Common myeloid progenitor, CD34-positive (primary cell): ENCODE measurements around the gene HTR2C. TPM values are rescaled to one million over a fixed set of nuclear protein-coding genes. Genes with fewer than 3 reads are reported as not detected.

Experiments
- CTCF ChIA-PET: fragments of 350-600 bp; sonication (Branson Sonifier 250); formaldehyde crosslinking; loops from one replicate; lab custom pipeline; 2021; ENCODE audit warnings: antibody characterized with exemption; lab: Charles Lee
- POLR2A ChIA-PET: fragments of 350-600 bp; sonication (Branson Sonifier 250); formaldehyde crosslinking; loops from one replicate; lab custom pipeline; 2021; ENCODE audit warnings: antibody characterized with exemption; lab: Charles Lee
- DNase-seq, 3 donors: peaks; one replicate each; pipeline versions ENCODE4 v3.0.0 to v3.0.0-alpha.2; 2013
- H3K27ac ChIP-seq, 2 experiments: 1 replicate in 1 of 2; 2 replicates in 1 of 2; pipeline ENCODE4 v1.7.0; 2013; ENCODE audit warnings: inconsistent platforms in 2 of 2, low read length in 2 of 2, mild to moderate bottlenecking in 2 of 2, low read depth in 1 of 2, moderate library complexity in 1 of 2; ENCODE audit not compliant: severe bottlenecking in 2 of 2, insufficient read depth in 1 of 2, poor library complexity in 1 of 2
- H3K27me3 ChIP-seq, 5 experiments: replicated peaks in 2 of 5; 1 replicate in 3 of 5; 2 replicates in 2 of 5; pipeline versions ENCODE4 v1.6.1 to v1.7.0; 2013; ENCODE audit warnings: low read length in 4 of 5, mild to moderate bottlenecking in 2 of 5, moderate library complexity in 2 of 5, inconsistent platforms in 1 of 5; ENCODE audit not compliant: insufficient read depth in 5 of 5, control insufficient read depth in 4 of 5
- H3K36me3 ChIP-seq, 4 experiments: 1 replicate in 2 of 4; 2 replicates in 2 of 4; pipeline versions ENCODE4 v1.6.1 to v1.7.0; 2013; ENCODE audit warnings: low read length in 3 of 4, control low read depth in 1 of 4, mild to moderate bottlenecking in 1 of 4; ENCODE audit not compliant: control insufficient read depth in 4 of 4, insufficient read depth in 4 of 4
- H3K4me1 ChIP-seq, 4 experiments: 1 replicate in 3 of 4; 2 replicates in 1 of 4; pipeline versions ENCODE4 v1.6.1 to v1.7.1; 2013; ENCODE audit warnings: low read length in 3 of 4, mild to moderate bottlenecking in 3 of 4, control low read depth in 1 of 4, inconsistent platforms in 1 of 4, moderate library complexity in 1 of 4; ENCODE audit not compliant: control insufficient read depth in 4 of 4, insufficient read depth in 4 of 4; ENCODE audit errors: control extremely low read depth in 1 of 4
- H3K4me3 ChIP-seq, 7 experiments: 1 replicate in 4 of 7; 2 replicates in 3 of 7; pipeline versions ENCODE4 v1.5.1 to v1.7.0; 2013; ENCODE audit warnings: mild to moderate bottlenecking in 7 of 7, low read length in 6 of 7, moderate library complexity in 6 of 7, inconsistent platforms in 2 of 7, low read depth in 2 of 7, control low read depth in 1 of 7; ENCODE audit not compliant: insufficient read depth in 4 of 7, control insufficient read depth in 1 of 7; ENCODE audit errors: extremely low read depth in 1 of 7
- H3K9me3 ChIP-seq, 5 experiments: 1 replicate in 4 of 5; 2 replicates in 1 of 5; pipeline versions ENCODE4 v1.6.1 to v1.7.1; 2013; ENCODE audit warnings: low read length in 4 of 5, mild to moderate bottlenecking in 2 of 5, inconsistent platforms in 1 of 5, low read depth in 1 of 5, moderate library complexity in 1 of 5; ENCODE audit not compliant: control insufficient read depth in 4 of 5, insufficient read depth in 2 of 5; ENCODE audit errors: control extremely low read depth in 1 of 5
- WGBS: methylation state at CpG from one replicate; pipeline ENCODE4 v1.1.5; 2013; ENCODE audit not compliant: insufficient coverage; 5-methylcytosine and 5-hydroxymethylcytosine counted together
- polyA plus RNA-seq: library from polyadenylated mRNA; unstranded; fragments of 120-200 nt; gene quantifications from one replicate; pipeline ENCODE4 v1.2.1, GENCODE V29; 2013

The HTR2C gene
- not detected for polyA plus RNA-seq

DNA sequence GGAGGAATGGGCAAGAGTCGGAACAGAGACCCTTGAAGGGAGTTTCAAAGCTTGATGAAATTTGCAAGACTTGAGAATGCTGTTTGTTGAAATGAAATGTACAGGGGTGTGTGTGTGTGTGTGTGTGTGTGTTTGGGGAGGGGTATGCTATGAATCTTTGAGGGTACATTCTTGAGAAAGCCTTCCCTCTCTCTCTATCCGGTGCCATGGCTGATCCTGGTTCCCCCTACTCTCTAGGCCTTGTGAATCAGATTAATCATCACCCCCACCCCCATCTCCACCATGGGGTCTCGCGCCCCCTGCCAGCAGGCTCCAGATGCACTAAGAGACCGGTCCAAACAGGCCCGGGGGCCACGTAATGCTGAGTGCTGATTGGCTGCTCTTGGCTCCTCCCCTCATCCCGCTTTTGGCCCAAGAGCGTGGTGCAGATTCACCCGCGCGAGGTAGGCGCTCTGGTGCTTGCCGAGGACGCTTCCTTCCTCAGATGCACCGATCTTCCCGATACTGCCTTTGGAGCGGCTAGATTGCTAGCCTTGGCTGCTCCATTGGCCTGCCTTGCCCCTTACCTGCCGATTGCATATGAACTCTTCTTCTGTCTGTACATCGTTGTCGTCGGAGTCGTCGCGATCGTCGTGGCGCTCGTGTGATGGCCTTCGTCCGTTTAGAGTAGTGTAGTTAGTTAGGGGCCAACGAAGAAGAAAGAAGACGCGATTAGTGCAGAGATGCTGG lies at the start of gene HTR2C:
Gene HTR2C, plus strand, starts transcription at position 441 of the 729 bp plus-strand sequence. CDS start 142,851 bp downstream, outside the sequence.
- Histone ChIP-seq H3K9me3 (peaks cover 0 to 22% (median 13%) of the 10 kb centered on the region in 5 experiments), H3K4me3 (peak within 1 kb of the TSS in 5 of 7 experiments; percentile 19 to 64 (median 44)), H3K4me1 (peaks cover 0 to 24% (median 7%) of the 10 kb centered on the region in 4 experiments), H3K27me3 (peaks cover 7 to 83% (median 48%) of the 10 kb centered on the region in 5 experiments), H3K36me3 (no peaks in the 10 kb centered on the region), H3K27ac (no peak within 1 kb of the TSS)
- 13% methylated on average over 27 of the region's 34 CpGs for WGBS
- no peak for DNase-seq
- ChIA-PET CTCF (no interaction called here), POLR2A (no interaction called here)

GRCh38 chrX:114580336-114580735 lies 3.5 kb upstream of the HTR2C start:
- Histone ChIP-seq H3K27me3 (peaks cover 4 to 71% (median 42%) of the 10 kb centered on the region in 5 experiments), H3K9me3 (peaks cover 0 to 22% (median 12%) of the 10 kb centered on the region in 5 experiments), H3K4me1 (peaks cover 0 to 24% (median 7%) of the 10 kb centered on the region in 4 experiments), H3K36me3 (no peaks in the 10 kb centered on the region), H3K27ac (no peak overlapping the region), H3K4me3 (no peak overlapping the region)
- DNase-seq: peak; percentile 41 to 66 (median 62)
- ChIA-PET CTCF (interaction anchor here (1.2 to 1.4 kb wide), 2 partner anchors 12 to 31 kb away, joined by 3 read pairs; no protein-coding TSS in a partner anchor), POLR2A (no interaction called here)
- 40% methylated on average over 1 of the region's 4 CpGs for WGBS

GRCh38 chrX:114581528-114582263 lies 2.2 kb upstream of the HTR2C start:
- ChIA-PET POLR2A (no interaction called here), CTCF (no interaction called here)
- no peaks in the 10 kb centered on the region for H3K36me3 ChIP-seq
- peak overlapping the region in 1 of 7 experiments; percentile 42 for H3K4me3 ChIP-seq
- peak; percentile 12 to 52 (median 35) for DNase-seq
- peaks cover 0 to 24% (median 7%) of the 10 kb centered on the region in 4 experiments for H3K4me1 ChIP-seq
- 2% methylated on average over 29 of the region's 45 CpGs for WGBS
- no peak overlapping the region for H3K27ac ChIP-seq
- peaks cover 0 to 22% (median 13%) of the 10 kb centered on the region in 5 experiments for H3K9me3 ChIP-seq
- H3K27me3 ChIP-seq: peaks cover 5 to 83% (median 46%) of the 10 kb centered on the region in 5 experiments

DNA sequence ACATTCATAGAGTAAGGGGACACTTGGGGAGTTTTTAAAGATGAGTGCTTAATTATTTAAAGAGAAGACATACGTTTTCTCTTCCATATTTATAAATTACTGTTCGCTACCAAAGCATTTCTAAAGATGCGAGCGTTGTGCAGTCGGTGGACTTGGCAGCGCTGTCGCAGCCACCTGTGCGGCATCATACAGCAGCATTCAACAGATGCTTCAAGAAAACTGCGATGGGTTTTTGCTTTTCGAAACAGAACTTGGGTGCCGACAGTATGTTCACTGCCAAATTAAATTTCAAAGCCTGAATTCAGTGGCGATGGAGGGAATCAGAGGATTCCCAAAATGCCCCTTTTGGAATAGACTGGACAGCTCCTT lies 1.6 kb upstream of the HTR2C start:
- Histone ChIP-seq H3K9me3 (peaks cover 0 to 22% (median 13%) of the 10 kb centered on the region in 5 experiments), H3K4me1 (peaks cover 0 to 24% (median 7%) of the 10 kb centered on the region in 4 experiments), H3K27ac (no peak overlapping the region), H3K36me3 (no peaks in the 10 kb centered on the region), H3K27me3 (peaks cover 5 to 88% (median 46%) of the 10 kb centered on the region in 5 experiments), H3K4me3 (no peak overlapping the region)
- peak in 2 of 3 donors; percentile 7 to 14 for DNase-seq
- POLR2A ChIA-PET: no interaction called here
- WGBS: 18% methylated on average over 10 of the region's 12 CpGs
- CTCF ChIA-PET: no interaction called here

DNA sequence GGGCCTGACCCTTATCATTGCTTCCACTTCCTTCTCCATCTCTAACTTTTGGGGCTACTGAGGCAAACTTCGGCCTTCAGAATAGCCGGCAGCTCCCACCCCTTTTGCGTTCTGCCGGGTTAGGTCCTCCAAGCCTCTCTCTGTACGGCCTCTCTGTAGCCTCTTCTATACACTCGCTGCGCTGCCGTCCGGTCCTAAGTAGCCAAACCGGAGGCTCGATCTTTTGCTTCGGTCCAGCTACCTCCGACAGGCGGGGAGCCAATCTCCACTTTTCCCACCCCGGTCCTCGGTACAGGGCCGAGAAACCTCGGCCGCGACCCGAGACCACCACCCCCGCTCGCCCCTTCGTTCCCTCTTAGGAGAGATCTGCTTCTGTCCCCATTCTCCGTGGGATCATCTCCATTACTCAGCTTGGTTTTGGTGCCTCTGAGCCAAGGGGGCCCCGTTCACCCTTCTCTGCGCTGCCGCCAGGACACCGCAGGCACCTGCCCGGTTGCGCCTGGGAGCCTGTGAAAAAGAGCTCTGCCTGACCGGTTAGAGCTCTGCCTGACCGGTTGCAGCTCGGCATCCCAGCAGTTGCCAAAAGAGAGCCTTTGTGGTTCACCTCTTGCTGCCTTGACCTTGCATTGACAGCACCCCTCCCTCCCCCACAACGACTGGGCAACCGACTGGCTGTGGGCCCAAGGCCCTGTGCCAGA lies 1.0 kb upstream of the HTR2C start:
- POLR2A ChIA-PET: no interaction called here
- DNase-seq: peak in 1 of 3 donors; percentile 11
- Histone ChIP-seq H3K27me3 (peaks cover 5 to 89% (median 46%) of the 10 kb centered on the region in 5 experiments), H3K27ac (no peak overlapping the region), H3K9me3 (peaks cover 0 to 22% (median 13%) of the 10 kb centered on the region in 5 experiments), H3K4me1 (peaks cover 0 to 24% (median 7%) of the 10 kb centered on the region in 4 experiments), H3K36me3 (no peaks in the 10 kb centered on the region), H3K4me3 (no peak overlapping the region)
- WGBS: 14% methylated on average over 27 of the region's 36 CpGs
- CTCF ChIA-PET: no interaction called here

DNA sequence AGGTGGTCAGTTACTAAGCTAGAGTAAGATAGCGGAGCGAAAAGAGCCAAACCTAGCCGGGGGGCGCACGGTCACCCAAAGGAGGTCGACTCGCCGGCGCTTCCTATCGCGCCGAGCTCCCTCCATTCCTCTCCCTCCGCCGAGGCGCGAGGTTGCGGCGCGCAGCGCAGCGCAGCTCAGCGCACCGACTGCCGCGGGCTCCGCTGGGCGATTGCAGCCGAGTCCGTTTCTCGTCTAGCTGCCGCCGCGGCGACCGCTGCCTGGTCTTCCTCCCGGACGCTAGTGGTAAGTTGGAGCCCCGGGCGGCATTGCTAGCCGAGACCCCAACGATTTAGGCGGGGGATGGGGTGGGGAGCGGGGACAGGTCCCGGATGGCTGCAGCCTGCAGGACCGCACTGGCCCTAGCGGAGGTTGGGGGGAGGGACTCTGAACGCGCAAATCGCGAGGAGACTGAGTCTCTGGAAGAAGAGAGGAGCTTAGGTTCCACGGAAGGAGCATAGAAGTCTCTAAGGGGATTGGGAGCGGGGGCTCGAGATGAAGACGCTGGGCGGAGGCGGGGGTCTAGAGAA lies 573 bp downstream of the HTR2C start:
- CTCF ChIA-PET: no interaction called here

More for the DNA sequence above, 573 bp downstream of the HTR2C start:
- H3K36me3 ChIP-seq: no peaks in the 10 kb centered on the region
- H3K9me3 ChIP-seq: peaks cover 0 to 22% (median 13%) of the 10 kb centered on the region in 5 experiments
- peak in 2 of 3 donors; percentile 17 to 33 for DNase-seq
- POLR2A ChIA-PET: no interaction called here
- H3K27ac ChIP-seq: no peak overlapping the region
- peaks cover 0 to 24% (median 7%) of the 10 kb centered on the region in 4 experiments for H3K4me1 ChIP-seq
- peak overlapping the region in 5 of 7 experiments; percentile 19 to 64 (median 44) for H3K4me3 ChIP-seq
- peaks cover 7 to 77% (median 51%) of the 10 kb centered on the region in 5 experiments for H3K27me3 ChIP-seq
- 9% methylated on average over 46 of the region's 56 CpGs for WGBS
